Measurements from ENCODE around the gene CDC73.
"Not testable (repeated sequence)": the region's sequence is repeated elsewhere in the genome, so short reads cannot be mapped to it uniquely, and the experiment has no call there.

The CDC73 gene

GRCh38 chr1:193185901-193186731 lies 64.3 kb downstream of the CDC73 start, which contains the start of gene B3GALT2:
Gene B3GALT2, minus strand, starts transcription at chr1:193186613. Its CDS starts 5,051 bp downstream, at chr1:193181562.
- DNase-seq (ENCODE audit: insufficient read length, low spot score) (no peak), FAIRE-seq (no peak)
- TF ChIP-seq POU2F2 (IDR thresholded peaks at IDR 0.05; ENCODE audit: low read depth, low read length) (no peak), POLR2AphosphoS5 (IDR thresholded peaks at IDR 0.05; ENCODE audit: low read depth, low read length) (no peak), PAX5 (IDR thresholded peaks at IDR 0.05; ENCODE audit: insufficient read depth, low read length, severe bottlenecking) (no peak), TAF1 (IDR thresholded peaks at IDR 0.05; ENCODE audit: low read depth, low read length) (no peak), SPI1 (IDR thresholded peaks at IDR 0.05; ENCODE audit: low read depth, low read length) (no peak), POLR2A (IDR thresholded peaks at IDR 0.05; ENCODE audit: low read depth, low read length) (no peak)

DNA sequence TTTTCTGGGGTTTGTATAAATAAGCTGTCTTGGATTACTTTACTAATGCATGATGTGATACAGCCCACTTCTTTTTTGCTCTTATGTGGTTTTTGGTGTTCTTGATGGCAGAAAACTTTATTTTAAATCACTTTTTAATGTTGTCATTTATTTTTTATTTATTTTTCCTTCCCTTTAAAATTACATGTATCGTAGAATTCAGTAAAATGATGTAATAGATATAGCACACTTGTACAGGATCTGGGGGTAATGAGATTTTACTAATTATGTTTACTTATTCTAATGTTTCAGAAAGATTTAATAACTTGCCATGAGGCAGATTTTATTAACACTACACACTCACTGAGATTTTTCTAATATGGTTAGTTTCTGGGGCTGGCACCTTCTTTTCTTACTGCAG lies 65.3 kb downstream of the CDC73 start:
- no peak for TF ChIP-seq POU2F2 (IDR thresholded peaks at IDR 0.05; ENCODE audit: low read depth, low read length)
- TF ChIP-seq POLR2A (IDR thresholded peaks at IDR 0.05; ENCODE audit: low read depth, low read length): no peak
- no peak for TF ChIP-seq TAF1 (IDR thresholded peaks at IDR 0.05; ENCODE audit: low read depth, low read length)
- no peak for TF ChIP-seq PAX5 (IDR thresholded peaks at IDR 0.05; ENCODE audit: insufficient read depth, low read length, severe bottlenecking)
- TF ChIP-seq SPI1 (IDR thresholded peaks at IDR 0.05; ENCODE audit: low read depth, low read length): no peak
- TF ChIP-seq POLR2AphosphoS5 (IDR thresholded peaks at IDR 0.05; ENCODE audit: low read depth, low read length): no peak
- FAIRE-seq (no peak), DNase-seq (ENCODE audit: insufficient read length, low spot score) (no peak)

DNA sequence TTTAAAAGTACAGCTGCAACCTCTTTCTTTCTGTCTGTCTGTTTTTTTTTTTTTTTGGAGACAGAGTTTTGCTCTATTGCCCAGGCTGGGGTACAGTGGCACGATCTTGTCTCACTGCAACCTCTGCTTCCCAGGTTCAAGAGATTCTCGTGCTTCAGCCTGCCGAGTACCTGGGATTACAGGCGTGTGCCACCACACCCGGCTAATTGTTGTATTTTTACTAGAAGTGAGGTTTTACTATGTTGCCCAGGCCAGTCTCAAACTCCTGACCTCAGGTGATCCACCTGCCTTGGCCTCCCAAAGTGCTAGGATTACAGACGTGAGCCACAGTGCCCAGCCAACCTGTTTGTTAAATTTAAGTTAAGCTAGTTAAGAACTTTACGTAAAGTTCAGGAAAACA lies 67.1 kb downstream of the CDC73 start:
- not testable (repeated sequence) for DNase-seq (ENCODE audit: insufficient read length, low spot score); FAIRE-seq

GRCh38 chr1:193189442-193190095 lies 67.7 kb downstream of the CDC73 start:
- TF ChIP-seq TAF1 (IDR thresholded peaks at IDR 0.05; ENCODE audit: low read depth, low read length) (no peak), SPI1 (IDR thresholded peaks at IDR 0.05; ENCODE audit: low read depth, low read length) (no peak), POU2F2 (IDR thresholded peaks at IDR 0.05; ENCODE audit: low read depth, low read length) (no peak), PAX5 (IDR thresholded peaks at IDR 0.05; ENCODE audit: insufficient read depth, low read length, severe bottlenecking) (no peak), POLR2AphosphoS5 (IDR thresholded peaks at IDR 0.05; ENCODE audit: low read depth, low read length) (no peak), POLR2A (IDR thresholded peaks at IDR 0.05; ENCODE audit: low read depth, low read length) (no peak)
- DNase-seq (ENCODE audit: insufficient read length, low spot score) (no peak), FAIRE-seq (no peak)

GRCh38 chr1:193190096-193190744 lies 68.4 kb downstream of the CDC73 start:
- DNase-seq (ENCODE audit: insufficient read length, low spot score): no peak
- TF ChIP-seq POLR2AphosphoS5 (IDR thresholded peaks at IDR 0.05; ENCODE audit: low read depth, low read length) (no peak), POU2F2 (IDR thresholded peaks at IDR 0.05; ENCODE audit: low read depth, low read length) (no peak), SPI1 (IDR thresholded peaks at IDR 0.05; ENCODE audit: low read depth, low read length) (no peak), TAF1 (IDR thresholded peaks at IDR 0.05; ENCODE audit: low read depth, low read length) (no peak), PAX5 (IDR thresholded peaks at IDR 0.05; ENCODE audit: insufficient read depth, low read length, severe bottlenecking) (no peak), POLR2A (IDR thresholded peaks at IDR 0.05; ENCODE audit: low read depth, low read length) (no peak)
- FAIRE-seq: no peak

DNA sequence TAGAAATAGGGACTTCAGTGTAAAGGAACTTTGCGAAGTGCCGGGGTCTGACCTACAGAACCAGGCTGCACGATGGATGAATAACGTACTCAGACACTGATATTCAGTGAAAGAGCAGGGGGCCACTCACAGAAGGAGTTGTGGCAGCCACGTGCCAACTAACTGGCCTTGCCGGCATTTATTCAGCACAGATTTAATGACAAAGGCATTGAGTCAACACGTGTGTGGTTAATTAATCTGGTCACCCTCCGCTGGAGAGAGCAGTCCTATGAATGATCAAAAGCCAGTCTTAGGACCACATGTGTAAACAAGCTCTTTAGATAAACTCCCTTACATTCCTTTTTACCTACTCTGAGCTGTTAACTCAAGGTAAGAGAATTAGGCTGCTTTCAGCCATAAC lies 70.8 kb downstream of the CDC73 start:
- FAIRE-seq (no peak), DNase-seq (ENCODE audit: insufficient read length, low spot score) (no peak)
- TF ChIP-seq PAX5 (IDR thresholded peaks at IDR 0.05; ENCODE audit: insufficient read depth, low read length, severe bottlenecking) (no peak), POLR2A (IDR thresholded peaks at IDR 0.05; ENCODE audit: low read depth, low read length) (no peak), TAF1 (IDR thresholded peaks at IDR 0.05; ENCODE audit: low read depth, low read length) (no peak), SPI1 (IDR thresholded peaks at IDR 0.05; ENCODE audit: low read depth, low read length) (no peak), POU2F2 (IDR thresholded peaks at IDR 0.05; ENCODE audit: low read depth, low read length) (no peak), POLR2AphosphoS5 (IDR thresholded peaks at IDR 0.05; ENCODE audit: low read depth, low read length) (no peak)

DNA sequence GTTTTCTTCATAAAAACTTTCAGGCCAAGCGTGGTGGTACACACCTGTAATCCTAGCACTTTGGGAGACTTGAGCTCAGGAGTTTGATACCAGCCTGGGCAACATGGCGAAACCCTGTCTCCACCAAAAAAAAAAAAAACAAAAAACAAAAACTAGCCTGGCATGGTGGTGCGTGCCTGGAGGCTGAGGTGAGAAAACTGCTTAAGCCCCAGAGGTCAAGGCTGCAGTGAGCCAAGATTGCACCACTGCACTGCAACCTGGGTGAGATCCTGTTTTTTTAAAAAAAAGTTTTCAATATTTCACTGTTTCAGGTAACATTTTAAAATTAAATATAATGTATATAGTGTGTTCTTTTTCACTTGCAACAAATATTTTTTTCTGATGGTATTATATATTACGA lies 78.1 kb downstream of the CDC73 start:
- DNase-seq (ENCODE audit: insufficient read length, low spot score) (no peak), FAIRE-seq (no peak)
- TF ChIP-seq POLR2A (IDR thresholded peaks at IDR 0.05; ENCODE audit: low read depth, low read length): no peak

DNA sequence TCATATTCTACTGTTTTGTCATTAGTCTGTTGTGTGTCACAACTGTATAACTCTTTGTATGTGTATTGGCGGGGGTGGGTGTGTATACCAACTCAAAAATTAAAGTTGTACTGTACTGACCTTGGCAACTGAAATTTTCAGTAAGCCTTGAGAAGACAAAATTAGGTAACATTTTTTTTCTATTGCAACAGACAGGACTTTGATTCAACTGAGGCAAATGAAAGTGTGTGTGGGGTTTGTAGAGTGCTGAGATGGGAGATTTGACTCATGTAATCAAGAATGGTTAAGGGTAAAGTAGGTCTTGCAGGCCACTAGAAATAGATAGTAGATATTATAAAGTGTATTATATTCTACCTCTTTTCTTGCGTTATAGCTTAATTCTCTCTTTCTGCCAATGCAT lies 79.2 kb downstream of the CDC73 start:
- DNase-seq (ENCODE audit: insufficient read length, low spot score) (no peak), FAIRE-seq (no peak)
- no peak for TF ChIP-seq POU2F2 (IDR thresholded peaks at IDR 0.05; ENCODE audit: low read depth, low read length)
- no peak for TF ChIP-seq POLR2AphosphoS5 (IDR thresholded peaks at IDR 0.05; ENCODE audit: low read depth, low read length)
- TF ChIP-seq SPI1 (IDR thresholded peaks at IDR 0.05; ENCODE audit: low read depth, low read length): no peak
- TF ChIP-seq TAF1 (IDR thresholded peaks at IDR 0.05; ENCODE audit: low read depth, low read length): no peak
- TF ChIP-seq PAX5 (IDR thresholded peaks at IDR 0.05; ENCODE audit: insufficient read depth, low read length, severe bottlenecking): no peak
- no peak for TF ChIP-seq POLR2A (IDR thresholded peaks at IDR 0.05; ENCODE audit: low read depth, low read length)

- TF ChIP-seq POLR2A (IDR thresholded peaks at IDR 0.05; ENCODE audit: low read depth, low read length) (no peak), TAF1 (IDR thresholded peaks at IDR 0.05; ENCODE audit: low read depth, low read length) (no peak), POLR2AphosphoS5 (IDR thresholded peaks at IDR 0.05; ENCODE audit: low read depth, low read length) (no peak), POU2F2 (IDR thresholded peaks at IDR 0.05; ENCODE audit: low read depth, low read length) (no peak), PAX5 (IDR thresholded peaks at IDR 0.05; ENCODE audit: insufficient read depth, low read length, severe bottlenecking) (no peak), SPI1 (IDR thresholded peaks at IDR 0.05; ENCODE audit: low read depth, low read length) (no peak)
- no peak for DNase-seq (ENCODE audit: insufficient read length, low spot score)
- no peak for FAIRE-seq
These were observed 89.2 kb downstream of the CDC73 start for GRCh38 chr1:193210996-193211395.
